Cardiac septum (tissue), 1 donor: Measurements from ENCODE around the gene SPRED3. TPM values are rescaled to one million over a fixed set of nuclear protein-coding genes. Genes with fewer than 3 reads are reported as not detected.

Source experiments
- DNase-seq: peaks from one replicate; pipeline ENCODE4 v3.0.0-alpha.2; 2020; ENCODE audit warnings: low spot score
- intact Hi-C: fragments of 100-400 bp; cut with DNase I; formaldehyde crosslinking; loops from one replicate; pipeline ENCODE4 v1.14.0; 2022
- total RNA-seq: library from RNA; stranded (reverse); fragmentation: NEBNext Ultra II Directional; extraction: Animal tissue kit (Norgen Biotek cat#: 25700); gene quantifications from one replicate; pipeline ENCODE4 v1.2.1, GENCODE V29; 2021
- donor health status: DM: no; HTN: no; CAD: no.

SPRED3 gene
- total RNA-seq, 1 donor from 2014 or later, result 2.2 TPM

- DNase-seq, result no peak
- intact Hi-C loops, result no loop called here
These were observed 18.9 kb upstream of the SPRED3 start for GRCh38 chr19:38369584-38369983.

GRCh38 chr19:38370299-38370698 is 18.2 kb upstream of the SPRED3 start:
- no peak for DNase-seq
- intact Hi-C loops, result no loop called here

- DNase-seq, result no peak
- intact Hi-C loops, result no loop called here
These were observed 17.4 kb upstream of the SPRED3 start for GRCh38 chr19:38371081-38371480.

GRCh38 chr19:38373907-38374331 is 14.6 kb upstream of the SPRED3 start:
- DNase-seq, result no peak
- intact Hi-C loops, result loop anchor here (1.0 to 2.0 kb wide), 2 partner anchors 29 to 38 kb away; partner anchors contain the start of gene FAM98C

- peak; percentile 100 for DNase-seq
- intact Hi-C loops, result loop anchor here (1.0 to 2.0 kb wide), 2 partner anchors 28 to 38 kb away; partner anchors contain the start of gene FAM98C
These were observed 14.0 kb upstream of the SPRED3 start, which contains the start of gene PSMD8 for GRCh38 chr19:38374332-38375097. Gene PSMD8 (plus strand): TSS chr19:38374571. CDS start chr19:38374602, 31 bp downstream.

GRCh38 chr19:38375098-38375493 is 13.4 kb upstream of the SPRED3 start:
- no peak for DNase-seq
- intact Hi-C loops, result loop anchor here (2.0 kb wide), 1 partner anchor 28 kb away; the partner anchor contains the start of gene FAM98C

GRCh38 chr19:38375748-38376147 is 12.7 kb upstream of the SPRED3 start:
- intact Hi-C loops, result loop anchor here (2.0 kb wide), 1 partner anchor 27 kb away; the partner anchor contains the start of gene FAM98C
- DNase-seq, result no peak

GRCh38 chr19:38376576-38376975 is 11.9 kb upstream of the SPRED3 start:
- DNase-seq, result no peak
- intact Hi-C loops, result no loop called here

- intact Hi-C loops, result no loop called here
These were observed 11.4 kb upstream of the SPRED3 start for GRCh38 chr19:38377052-38377451.

GRCh38 chr19:38378866-38379265 is 9.6 kb upstream of the SPRED3 start:
- DNase-seq, result no peak
- intact Hi-C loops, result no loop called here

More at GRCh38 chr19:38377052-38377451, 11.4 kb upstream of the SPRED3 start:
- no peak for DNase-seq

- DNase-seq, result no peak
These were observed 7.4 kb upstream of the SPRED3 start for GRCh38 chr19:38381138-38381537.

GRCh38 chr19:38383184-38383583 is 5.3 kb upstream of the SPRED3 start:
- DNase-seq, result no peak
- intact Hi-C loops, result no loop called here

More at GRCh38 chr19:38381138-38381537, 7.4 kb upstream of the SPRED3 start:
- intact Hi-C loops, result no loop called here

- DNase-seq, result no peak
- intact Hi-C loops, result no loop called here
These were observed 4.8 kb upstream of the SPRED3 start for GRCh38 chr19:38383743-38384142.

GRCh38 chr19:38384209-38385027 is 4.1 kb upstream of the SPRED3 start:
- DNase-seq, result no peak
- intact Hi-C loops, result no loop called here

- intact Hi-C loops, result no loop called here
- no peak for DNase-seq
These were observed 3.3 kb upstream of the SPRED3 start for GRCh38 chr19:38385057-38385803.

GRCh38 chr19:38385804-38386257 is 2.7 kb upstream of the SPRED3 start:
- no peak for DNase-seq
- intact Hi-C loops, result no loop called here

GRCh38 chr19:38386300-38386970 is 2.1 kb upstream of the SPRED3 start:
- intact Hi-C loops, result no loop called here
- no peak for DNase-seq

GRCh38 chr19:38386971-38387549 is 1.4 kb upstream of the SPRED3 start:
- intact Hi-C loops, result no loop called here
- no peak for DNase-seq
